Bronchial epithelial cell (primary cell): ENCODE measurements around the gene MAMSTR. TPM values are rescaled to one million over a fixed set of nuclear protein-coding genes. Genes with fewer than 3 reads are reported as not detected.

Source experiments
- DNase-seq: peaks from one replicate; pipeline ENCODE4 v3.0.0-alpha.2; 2010; ENCODE audit warnings: low read depth
- FAIRE-seq: peaks from 2 replicates; lab custom pipeline; 2011; peaks lifted over from hg19 to GRCh38; lab: Jason Lieb, UNC
- H3K27me3 ChIP-seq: 2 replicates; pipeline ENCODE4 v1.5.1; 2011; ENCODE audit warnings: low read length; ENCODE audit not compliant: control insufficient read depth, insufficient read depth
- H3K36me3 ChIP-seq: 2 replicates; pipeline ENCODE4 v1.5.1; 2011; ENCODE audit warnings: low read length; ENCODE audit not compliant: control insufficient read depth, insufficient read depth
- H3K4me3 ChIP-seq: 2 replicates; pipeline ENCODE4 v1.5.1; 2011; ENCODE audit warnings: mild to moderate bottlenecking, low read depth, low read length, control low read depth
- CTCF ChIP-seq: IDR thresholded peaks from 2 replicates; pipeline ENCODE4 v1.5.1; 2011; ENCODE audit warnings: mild to moderate bottlenecking, moderate library complexity, low read length, control low read depth, inconsistent platforms; ENCODE audit not compliant: insufficient read depth, severe bottlenecking
- total RNA-seq: library from RNA; depleted of rRNA; stranded (reverse); fragments of >200 nt; gene quantifications from 2 replicates; pipeline ENCODE4 v1.2.1, GENCODE V29; 2014

MAMSTR gene
- total RNA-seq, 1 donor from 2014 or later = 0.26 TPM

GRCh38 chr19:48746738-48747575, 27.4 kb upstream of the MAMSTR start, which contains the start of gene IZUMO1:
Gene IZUMO1, minus strand, starts transcription at chr19:48746909. Its CDS starts 1,050 bp downstream, at chr19:48745859.
- no peak for FAIRE-seq
- no peak for TF ChIP-seq CTCF
- peak within 1 kb of the TSS; percentile 18 for H3K4me3 ChIP-seq

GRCh38 chr19:48746110-48746509, 26.6 kb upstream of the MAMSTR start:
- no peak overlapping the region for H3K4me3 ChIP-seq
- no peak for FAIRE-seq
- no peaks in the 10 kb centered on the region for H3K27me3 ChIP-seq
- peaks cover 15% of the 10 kb centered on the region for H3K36me3 ChIP-seq
- TF ChIP-seq CTCF = no peak
- no peak for DNase-seq

More at GRCh38 chr19:48746738-48747575, 27.4 kb upstream of the MAMSTR start, which contains the start of gene IZUMO1:
- Histone ChIP-seq H3K36me3 (peaks cover 15% of the 10 kb centered on the region), H3K27me3 (no peaks in the 10 kb centered on the region)
- DNase-seq = peak; percentile 65

- TF ChIP-seq CTCF = no peak
- Histone ChIP-seq H3K4me3 (no peak overlapping the region), H3K27me3 (no peaks in the 10 kb centered on the region), H3K36me3 (peaks cover 11% of the 10 kb centered on the region)
- no peak for FAIRE-seq
- DNase-seq = peak; percentile 48
Measured at GRCh38 chr19:48745208-48745995, 25.9 kb upstream of the MAMSTR start.

GRCh38 chr19:48742096-48742495, 22.6 kb upstream of the MAMSTR start:
- DNase-seq (no peak), FAIRE-seq (no peak)
- no peaks in the 10 kb centered on the region for H3K36me3 ChIP-seq
- no peak for TF ChIP-seq CTCF
- no peak overlapping the region for H3K4me3 ChIP-seq
- H3K27me3 ChIP-seq = no peaks in the 10 kb centered on the region

- Histone ChIP-seq H3K36me3 (no peaks in the 10 kb centered on the region), H3K27me3 (no peaks in the 10 kb centered on the region), H3K4me3 (no peak overlapping the region)
- peak; percentile 32 for DNase-seq
- no peak for TF ChIP-seq CTCF
- FAIRE-seq = no peak
Measured at GRCh38 chr19:48741129-48741999, 21.8 kb upstream of the MAMSTR start.
